H1 (cell line): Measurements from ENCODE around the gene TOMM34.

Experiments
- POLR2A ChIP-seq, 2 experiments: IDR thresholded peaks; 1 replicate in 1 of 2; 2 replicates in 1 of 2; pipeline ENCODE4 v1.6.1; 2011; ENCODE audit warnings: low read depth in 2 of 2, low read length in 2 of 2, mild to moderate bottlenecking in 2 of 2; ENCODE audit errors: control extremely low read depth in 1 of 2
- TF ChIP-seq, protein P1 (sequence below), 3 experiments: IDR thresholded peaks; 1 replicate in 2 of 3; 2 replicates in 1 of 3; pipeline versions ENCODE4 v1.5.1 to v1.6.1; 2011; ENCODE audit warnings: low read length in 3 of 3, mild to moderate bottlenecking in 3 of 3, inconsistent platforms in 2 of 3, low read depth in 1 of 3, moderate library complexity in 1 of 3; ENCODE audit not compliant: insufficient read depth in 1 of 3; ENCODE audit errors: control extremely low read depth in 1 of 3

DNA sequence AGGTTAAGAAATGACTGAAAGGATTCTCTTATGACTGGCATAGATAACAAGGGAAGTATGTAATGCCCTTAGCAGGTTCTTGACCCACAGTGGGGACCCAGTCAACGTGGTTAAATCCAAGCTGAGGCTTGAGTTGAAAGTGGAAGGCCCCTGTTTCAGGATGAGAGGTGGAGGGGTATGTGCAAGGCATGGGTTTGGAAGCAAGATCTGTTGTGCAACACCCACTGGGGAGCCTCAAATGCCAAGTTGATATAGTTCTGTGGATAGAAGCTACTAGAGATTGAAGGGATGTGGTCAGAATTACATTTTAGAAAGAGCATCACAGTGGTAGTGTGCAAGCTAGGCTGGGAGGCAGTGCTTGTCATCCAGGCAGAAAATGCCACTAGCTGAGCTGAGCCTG lies 45.3 kb downstream of the TOMM34 start:
- TF ChIP-seq, protein P1, sequence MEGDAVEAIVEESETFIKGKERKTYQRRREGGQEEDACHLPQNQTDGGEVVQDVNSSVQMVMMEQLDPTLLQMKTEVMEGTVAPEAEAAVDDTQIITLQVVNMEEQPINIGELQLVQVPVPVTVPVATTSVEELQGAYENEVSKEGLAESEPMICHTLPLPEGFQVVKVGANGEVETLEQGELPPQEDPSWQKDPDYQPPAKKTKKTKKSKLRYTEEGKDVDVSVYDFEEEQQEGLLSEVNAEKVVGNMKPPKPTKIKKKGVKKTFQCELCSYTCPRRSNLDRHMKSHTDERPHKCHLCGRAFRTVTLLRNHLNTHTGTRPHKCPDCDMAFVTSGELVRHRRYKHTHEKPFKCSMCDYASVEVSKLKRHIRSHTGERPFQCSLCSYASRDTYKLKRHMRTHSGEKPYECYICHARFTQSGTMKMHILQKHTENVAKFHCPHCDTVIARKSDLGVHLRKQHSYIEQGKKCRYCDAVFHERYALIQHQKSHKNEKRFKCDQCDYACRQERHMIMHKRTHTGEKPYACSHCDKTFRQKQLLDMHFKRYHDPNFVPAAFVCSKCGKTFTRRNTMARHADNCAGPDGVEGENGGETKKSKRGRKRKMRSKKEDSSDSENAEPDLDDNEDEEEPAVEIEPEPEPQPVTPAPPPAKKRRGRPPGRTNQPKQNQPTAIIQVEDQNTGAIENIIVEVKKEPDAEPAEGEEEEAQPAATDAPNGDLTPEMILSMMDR (IDR thresholded peaks at IDR 0.05; ENCODE audit: control extremely low read depth in 1 of 3, insufficient read depth in 1 of 3, low read depth in 1 of 3, low read length in 3 of 3), result no peak
- no peak for TF ChIP-seq POLR2A (IDR thresholded peaks at IDR 0.05; ENCODE audit: control extremely low read depth in 1 of 2, low read depth in 2 of 2, low read length in 2 of 2)
